ENCODE measurements around the gene TAX1BP3. TPM values are rescaled to one million over a fixed set of nuclear protein-coding genes. Genes with fewer than 3 reads are reported as not detected.

TAX1BP3 gene
- total RNA-seq, 1 donor from 2014 or later = 242 TPM

DNA sequence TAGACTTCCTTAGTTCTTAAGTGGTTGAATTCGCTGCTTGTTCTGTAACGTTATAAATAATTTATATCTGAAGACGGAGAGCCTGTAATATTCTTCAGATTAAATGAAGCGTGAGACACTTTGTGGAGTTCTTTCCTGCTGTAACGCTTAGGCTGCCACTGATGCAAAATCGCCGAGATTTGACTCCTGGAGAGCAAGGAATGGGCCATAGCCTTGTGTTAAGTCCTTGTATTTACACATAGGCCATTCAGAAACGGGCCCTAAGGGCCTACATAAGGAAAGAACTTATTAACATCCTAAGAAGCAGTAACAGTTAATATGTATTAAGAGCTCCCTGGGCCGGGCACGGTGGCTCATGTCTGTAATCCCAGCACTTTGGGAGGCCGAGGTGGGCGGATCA is 1.2 kb upstream of the TAX1BP3 start:
- peak overlapping the region; percentile 74 for H3K27ac Mint-ChIP-seq (ENCODE audit: unreplicated experiment)
- H3K27me3 Mint-ChIP-seq (ENCODE audit: low read depth) = no peaks in the 10 kb centered on the region
- TF ChIP-seq, protein P1, sequence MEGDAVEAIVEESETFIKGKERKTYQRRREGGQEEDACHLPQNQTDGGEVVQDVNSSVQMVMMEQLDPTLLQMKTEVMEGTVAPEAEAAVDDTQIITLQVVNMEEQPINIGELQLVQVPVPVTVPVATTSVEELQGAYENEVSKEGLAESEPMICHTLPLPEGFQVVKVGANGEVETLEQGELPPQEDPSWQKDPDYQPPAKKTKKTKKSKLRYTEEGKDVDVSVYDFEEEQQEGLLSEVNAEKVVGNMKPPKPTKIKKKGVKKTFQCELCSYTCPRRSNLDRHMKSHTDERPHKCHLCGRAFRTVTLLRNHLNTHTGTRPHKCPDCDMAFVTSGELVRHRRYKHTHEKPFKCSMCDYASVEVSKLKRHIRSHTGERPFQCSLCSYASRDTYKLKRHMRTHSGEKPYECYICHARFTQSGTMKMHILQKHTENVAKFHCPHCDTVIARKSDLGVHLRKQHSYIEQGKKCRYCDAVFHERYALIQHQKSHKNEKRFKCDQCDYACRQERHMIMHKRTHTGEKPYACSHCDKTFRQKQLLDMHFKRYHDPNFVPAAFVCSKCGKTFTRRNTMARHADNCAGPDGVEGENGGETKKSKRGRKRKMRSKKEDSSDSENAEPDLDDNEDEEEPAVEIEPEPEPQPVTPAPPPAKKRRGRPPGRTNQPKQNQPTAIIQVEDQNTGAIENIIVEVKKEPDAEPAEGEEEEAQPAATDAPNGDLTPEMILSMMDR (IDR thresholded peaks at IDR 0.05) = no peak
- H3K4me3 Mint-ChIP-seq (ENCODE audit: unreplicated experiment) = peak overlapping the region; percentile 91
- H3K9me3 Mint-ChIP-seq (ENCODE audit: low read depth) = no peaks in the 10 kb centered on the region
- peaks cover 2% of the 10 kb centered on the region for H3K36me3 Mint-ChIP-seq (ENCODE audit: low read depth)
- DNase-seq (ENCODE audit: low spot score) = no peak
- H3K4me1 Mint-ChIP-seq (ENCODE audit: low read depth) = peaks cover 37% of the 10 kb centered on the region

- peaks cover 2% of the 10 kb centered on the region for H3K36me3 Mint-ChIP-seq (ENCODE audit: low read depth)
- no peak for DNase-seq (ENCODE audit: low spot score)
- H3K4me1 Mint-ChIP-seq (ENCODE audit: low read depth) = peaks cover 37% of the 10 kb centered on the region
- H3K4me3 Mint-ChIP-seq (ENCODE audit: unreplicated experiment) = peak overlapping the region; percentile 91
- TF ChIP-seq, protein P1 (IDR thresholded peaks at IDR 0.05) = no peak
- no peaks in the 10 kb centered on the region for H3K27me3 Mint-ChIP-seq (ENCODE audit: low read depth)
- peak overlapping the region; percentile 74 for H3K27ac Mint-ChIP-seq (ENCODE audit: unreplicated experiment)
- no peaks in the 10 kb centered on the region for H3K9me3 Mint-ChIP-seq (ENCODE audit: low read depth)
These were observed 638 bp upstream of the TAX1BP3 start for GRCh38 chr17:3669085-3669347.

DNA sequence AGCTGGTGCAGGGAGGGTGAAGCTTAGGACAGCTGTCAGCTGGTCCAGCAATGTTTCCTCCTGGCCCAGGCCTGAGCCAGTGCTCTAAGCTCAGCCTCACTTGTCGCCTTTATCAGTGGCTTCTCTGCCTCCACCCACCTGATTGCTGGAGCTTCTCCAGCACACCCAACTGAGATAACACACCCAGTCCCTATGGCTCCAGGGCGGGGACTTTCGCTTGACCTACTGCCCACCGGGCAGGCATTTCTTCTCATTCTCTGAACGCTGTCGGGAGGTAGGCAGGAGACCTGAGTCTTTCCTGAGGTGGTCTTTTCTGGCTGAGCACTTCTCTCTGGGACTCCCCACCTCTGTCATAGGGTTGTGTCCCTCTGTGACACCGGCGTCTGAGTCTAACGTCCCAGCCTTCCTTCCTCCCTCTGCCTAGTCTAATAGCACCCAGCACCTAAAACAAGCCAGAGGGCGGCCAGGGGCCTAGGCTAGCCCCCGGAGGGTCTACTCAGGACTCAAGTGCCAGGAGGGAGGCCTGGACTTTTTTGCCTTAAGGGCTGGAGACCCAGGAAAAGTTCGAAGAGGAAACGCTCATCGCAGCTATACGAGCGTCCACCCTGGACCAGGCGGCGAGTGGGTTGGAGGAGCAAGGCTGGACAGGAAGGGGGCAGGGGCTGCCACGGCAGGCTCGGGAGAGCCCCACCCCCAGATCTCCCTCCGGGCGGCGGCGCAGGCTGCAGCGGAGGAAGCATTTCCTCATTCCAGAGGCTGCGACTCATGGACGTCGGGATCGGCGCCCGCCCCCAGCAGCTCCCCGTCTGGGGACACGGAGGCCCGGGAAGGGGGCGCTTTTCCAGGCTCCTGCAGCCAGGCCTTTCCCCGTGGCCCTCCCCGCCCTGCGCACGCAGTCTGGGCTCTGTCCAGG is 756 bp downstream of the TAX1BP3 start:
- no peak for DNase-seq (ENCODE audit: low spot score)
- H3K4me3 Mint-ChIP-seq (ENCODE audit: unreplicated experiment) = peak overlapping the region; percentile 91
- peak overlapping the region; percentile 95 for H3K27ac Mint-ChIP-seq (ENCODE audit: unreplicated experiment)
- H3K36me3 Mint-ChIP-seq (ENCODE audit: low read depth) = peaks cover 5% of the 10 kb centered on the region
- H3K4me1 Mint-ChIP-seq (ENCODE audit: low read depth) = peaks cover 37% of the 10 kb centered on the region
- no peaks in the 10 kb centered on the region for H3K27me3 Mint-ChIP-seq (ENCODE audit: low read depth)
- no peaks in the 10 kb centered on the region for H3K9me3 Mint-ChIP-seq (ENCODE audit: low read depth)
- TF ChIP-seq, protein P1 (IDR thresholded peaks at IDR 0.05) = peak; percentile 43

GRCh38 chr17:3666516-3666915 is 1.9 kb downstream of the TAX1BP3 start:
- H3K27me3 Mint-ChIP-seq (ENCODE audit: low read depth) = no peaks in the 10 kb centered on the region
- H3K9me3 Mint-ChIP-seq (ENCODE audit: low read depth) = no peaks in the 10 kb centered on the region
- peak overlapping the region; percentile 92 for H3K27ac Mint-ChIP-seq (ENCODE audit: unreplicated experiment)
- peaks cover 7% of the 10 kb centered on the region for H3K36me3 Mint-ChIP-seq (ENCODE audit: low read depth)
- TF ChIP-seq, protein P1 (IDR thresholded peaks at IDR 0.05) = no peak
- DNase-seq (ENCODE audit: low spot score) = no peak
- peak overlapping the region; percentile 91 for H3K4me3 Mint-ChIP-seq (ENCODE audit: unreplicated experiment)
- H3K4me1 Mint-ChIP-seq (ENCODE audit: low read depth) = peaks cover 37% of the 10 kb centered on the region

- Mint-ChIP-seq H3K9me3 (ENCODE audit: low read depth) (no peaks in the 10 kb centered on the region), H3K27me3 (ENCODE audit: low read depth) (no peaks in the 10 kb centered on the region), H3K27ac (ENCODE audit: unreplicated experiment) (peak overlapping the region; percentile 63), H3K4me1 (ENCODE audit: low read depth) (peaks cover 41% of the 10 kb centered on the region), H3K4me3 (ENCODE audit: unreplicated experiment) (peak overlapping the region; percentile 91), H3K36me3 (ENCODE audit: low read depth) (peaks cover 7% of the 10 kb centered on the region)
- no peak for DNase-seq (ENCODE audit: low spot score)
- TF ChIP-seq, protein P1 (IDR thresholded peaks at IDR 0.05) = no peak
These were observed 2.5 kb downstream of the TAX1BP3 start for GRCh38 chr17:3665834-3666233.

Measured in chondrocyte (in vitro differentiated cells).